ENCODE measurements around the gene MBD2.
"Not testable (repeated sequence)": the region's sequence is repeated elsewhere in the genome, so short reads cannot be mapped to it uniquely, and the experiment has no call there.

The MBD2 gene

DNA sequence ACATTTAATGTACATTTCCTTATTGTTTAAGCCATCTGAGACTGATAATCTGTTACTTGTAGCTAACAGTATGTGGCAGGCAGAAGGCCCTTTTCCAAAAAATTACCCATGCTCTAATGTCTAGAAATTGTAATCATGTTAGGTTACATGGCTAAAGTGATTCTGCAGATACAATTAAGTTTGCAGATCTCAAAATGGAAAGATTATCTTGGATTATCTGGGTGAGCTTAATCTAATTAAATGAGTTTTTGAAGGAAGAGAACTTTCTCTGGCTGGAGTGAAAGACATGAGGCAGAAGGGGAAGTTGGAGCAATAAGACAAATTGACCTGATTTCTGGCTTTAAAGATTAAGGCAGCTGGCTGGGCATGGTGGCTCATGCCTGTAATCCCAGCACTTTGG lies 76.3 kb downstream of the MBD2 start:
- no peak for DNase-seq

DNA sequence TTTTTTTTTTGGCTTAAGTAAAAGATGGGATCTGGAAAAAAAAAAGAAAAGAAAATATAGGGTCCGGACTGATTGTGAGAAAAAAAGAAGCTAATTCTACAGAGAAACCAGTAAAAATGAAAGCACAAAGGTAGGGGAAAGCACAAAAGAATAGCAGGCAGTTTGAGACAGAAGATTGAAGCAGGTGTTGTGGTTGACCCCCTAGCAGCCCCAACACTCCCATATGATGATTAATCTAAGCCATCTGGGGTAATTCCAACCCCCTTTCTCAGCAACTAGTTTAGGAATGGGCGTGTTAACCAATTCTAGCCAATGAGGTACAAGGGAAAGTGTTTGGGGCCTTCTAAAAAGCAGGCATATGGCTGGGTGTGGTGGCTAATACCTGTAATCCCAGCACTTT lies 77.0 kb downstream of the MBD2 start:
- no peak for DNase-seq

DNA sequence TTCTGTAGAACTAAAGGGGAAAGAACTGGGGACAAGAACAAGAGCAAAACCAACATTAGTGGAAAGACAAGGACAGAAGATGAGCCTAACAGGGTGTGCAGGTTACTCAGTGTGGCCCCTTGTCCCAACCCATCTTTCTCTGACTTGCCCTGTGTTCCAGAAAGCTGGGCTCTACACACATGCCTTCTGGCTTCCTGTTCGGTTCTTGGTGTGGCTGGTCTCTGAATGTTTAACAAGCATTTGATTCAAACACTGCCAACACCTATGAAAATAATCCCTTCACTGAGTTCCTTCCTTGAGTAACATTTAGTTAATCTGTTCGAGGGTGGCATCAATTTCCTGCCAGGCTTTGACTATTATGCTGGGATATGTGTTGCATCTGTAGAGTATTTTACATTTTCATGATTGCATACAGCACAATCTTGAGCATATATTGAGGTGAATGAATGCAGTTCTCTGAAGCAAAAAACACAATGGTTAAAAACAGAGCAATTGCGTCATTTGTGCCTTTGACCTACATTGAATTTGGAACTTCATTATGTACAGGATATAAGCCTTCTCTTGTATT lies 83.3 kb downstream of the MBD2 start:
- no peak for DNase-seq

DNA sequence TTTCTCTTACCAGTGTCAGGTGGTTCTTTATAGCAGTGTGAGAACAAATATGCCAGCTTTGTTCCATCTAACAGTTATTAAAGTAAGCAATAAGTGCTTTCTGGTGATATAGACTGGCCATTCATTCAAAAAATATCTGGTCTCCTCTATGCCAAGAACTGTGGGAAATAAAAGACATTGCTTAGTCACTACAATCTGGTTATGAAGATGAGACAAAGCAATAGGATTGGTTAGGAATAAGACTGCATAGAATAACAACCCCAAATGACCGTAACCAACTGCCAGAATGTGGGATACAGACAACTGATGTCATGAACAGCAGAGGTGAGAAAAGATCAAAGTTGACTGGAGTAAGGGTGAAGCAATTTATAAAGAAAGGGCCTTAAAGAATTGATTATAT lies 83.8 kb downstream of the MBD2 start:
- DNase-seq = no peak

DNA sequence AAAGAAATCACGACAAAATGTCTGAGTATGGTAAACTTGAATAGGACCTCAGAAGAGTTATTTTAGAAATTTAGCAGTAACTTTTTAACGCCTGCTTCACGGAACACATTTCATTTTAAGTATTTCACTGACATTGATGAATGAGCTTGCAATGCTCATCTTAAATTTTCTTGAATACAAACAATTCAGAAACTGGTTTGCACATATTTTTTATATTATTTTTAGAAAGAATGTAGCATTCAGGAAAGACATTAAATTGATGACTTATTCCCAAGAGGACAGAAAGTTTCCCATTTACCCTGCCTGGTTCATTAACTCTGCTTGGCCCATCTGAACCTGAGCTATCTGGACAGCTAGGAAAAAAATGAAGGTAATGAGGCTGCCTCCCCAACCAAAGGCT lies 89.3 kb downstream of the MBD2 start:
- DNase-seq = no peak

DNA sequence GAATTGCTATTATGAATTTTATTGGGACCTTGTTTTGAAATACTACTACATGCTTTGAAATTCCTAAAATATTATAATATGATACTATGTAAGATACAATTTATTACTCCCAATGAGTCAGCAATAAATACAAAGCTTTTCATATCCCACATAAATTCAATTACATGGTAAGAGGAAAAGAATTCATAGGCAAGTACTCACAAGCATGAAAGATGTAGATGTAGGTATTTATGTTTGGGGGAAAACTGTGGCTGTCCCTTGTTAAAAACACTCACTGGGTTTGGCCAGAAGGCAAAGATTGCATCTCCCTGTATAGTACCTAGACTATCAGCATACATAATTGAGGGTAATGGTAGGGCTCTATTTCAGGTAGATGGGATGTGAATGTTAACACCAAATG lies 90.4 kb downstream of the MBD2 start:
- DNase-seq = no peak

DNA sequence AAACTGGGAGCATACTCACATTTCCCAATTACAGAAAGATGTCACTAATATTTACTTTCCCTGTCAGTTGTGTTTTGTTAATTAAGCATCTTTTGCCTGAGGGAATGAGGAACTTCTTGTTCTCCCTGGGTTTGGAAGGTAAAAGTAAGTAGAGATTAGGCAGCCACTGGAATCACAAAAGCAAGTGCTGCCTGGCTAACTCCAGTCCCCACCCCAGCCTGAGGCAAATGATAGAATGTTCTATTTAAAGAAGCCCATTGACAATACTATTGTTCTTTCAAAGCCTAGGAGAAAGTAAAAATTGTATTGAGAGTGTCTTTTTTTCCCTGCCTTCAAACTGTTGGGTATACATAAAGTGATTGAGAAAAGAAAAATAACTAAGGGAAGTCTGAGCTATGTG lies 93.8 kb downstream of the MBD2 start:
- no peak for DNase-seq

DNA sequence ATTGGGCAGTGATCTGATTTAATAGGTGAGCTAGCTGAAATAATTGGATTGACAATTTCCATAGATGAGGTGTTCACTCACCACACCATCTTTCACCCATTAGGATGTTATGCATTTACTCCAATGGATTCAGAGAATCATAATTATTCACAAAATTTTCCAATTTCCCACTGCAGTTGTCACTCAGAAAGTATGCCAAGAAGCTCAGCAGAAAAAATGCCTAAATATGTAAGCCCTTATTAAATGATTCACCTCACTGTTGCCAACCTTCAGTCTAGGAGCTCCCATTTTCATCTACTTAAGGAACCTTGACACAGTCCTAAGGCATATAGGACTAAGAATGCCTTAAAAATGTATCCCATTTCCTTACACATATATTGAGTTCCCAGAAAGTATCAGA lies 94.3 kb downstream of the MBD2 start:
- DNase-seq = no peak

DNA sequence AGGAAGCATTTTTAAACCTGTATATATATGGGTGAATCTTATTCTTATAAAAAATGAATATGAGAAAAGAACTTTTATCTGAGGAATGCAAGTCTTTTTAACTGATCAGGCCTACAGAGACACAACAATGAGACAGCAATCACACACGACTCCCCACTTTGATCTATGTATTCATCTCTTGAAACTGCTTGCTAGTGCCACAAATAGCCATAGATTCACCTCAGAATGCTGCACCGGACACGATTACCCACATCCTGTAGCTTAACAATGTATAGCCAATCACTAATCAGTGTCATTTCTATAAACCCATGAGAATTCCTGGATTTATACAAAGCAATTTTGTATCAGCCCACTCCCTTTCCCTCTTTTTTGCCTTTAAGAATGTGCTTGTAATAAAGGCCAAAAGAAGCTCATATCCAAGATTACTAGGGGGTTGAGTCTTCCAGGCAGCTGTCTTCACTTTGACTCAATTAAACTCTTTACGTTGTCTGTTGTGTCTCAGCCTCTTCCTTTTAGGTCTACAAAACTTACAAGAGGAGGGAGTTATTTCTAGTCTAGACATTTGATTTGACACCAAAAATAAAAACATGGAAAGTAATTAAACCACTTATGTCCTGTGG lies 94.9 kb downstream of the MBD2 start:
- no peak for DNase-seq

DNA sequence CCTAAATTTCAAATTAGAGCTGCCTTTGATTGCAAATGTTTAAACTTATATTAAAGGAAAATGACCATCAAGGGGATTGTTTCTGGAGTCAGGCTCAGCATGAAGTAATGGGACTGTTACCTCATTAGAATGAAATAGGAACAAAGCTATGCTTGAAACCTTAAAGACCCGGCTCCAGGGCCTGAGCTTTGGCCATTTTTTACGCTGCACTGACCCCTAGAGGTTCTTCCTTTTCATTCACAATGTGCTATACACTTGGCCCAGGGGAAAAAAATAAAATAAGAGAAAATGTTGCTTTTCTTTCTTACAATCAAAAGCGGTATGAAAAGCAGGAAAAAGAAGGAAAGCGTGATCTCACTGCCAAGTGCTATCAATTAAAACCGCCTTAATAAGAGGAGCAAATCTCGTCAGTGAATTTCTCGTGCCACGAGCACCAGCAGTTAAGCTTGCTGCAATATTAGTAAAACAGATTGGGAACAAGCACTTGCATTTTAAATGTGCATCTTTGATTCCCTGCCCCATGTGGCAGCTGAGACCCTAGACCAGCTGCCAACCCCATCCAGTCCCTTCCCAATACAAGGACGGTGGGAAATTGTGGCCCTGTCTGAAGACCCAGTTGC lies 96.6 kb downstream of the MBD2 start:
- no peak for DNase-seq

DNA sequence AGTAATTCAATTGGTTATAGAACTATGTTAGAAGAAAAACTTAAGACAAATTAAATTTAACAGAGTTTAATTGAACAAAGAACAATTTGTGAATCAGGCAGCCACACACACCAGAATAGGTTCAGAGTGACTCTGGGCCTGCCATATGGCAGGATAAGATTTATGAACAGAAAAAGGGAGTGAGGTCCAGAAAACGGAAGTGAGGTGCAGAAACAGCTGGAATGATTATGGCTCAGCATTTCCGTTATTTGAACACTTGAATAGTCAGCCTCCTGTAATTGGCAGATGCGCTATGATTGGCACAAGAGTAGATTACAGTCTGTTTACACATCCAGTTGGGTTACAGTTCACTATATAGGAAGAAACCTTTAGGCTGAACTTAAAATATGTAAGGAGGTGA lies 99.0 kb downstream of the MBD2 start:
- no peak for DNase-seq

DNA sequence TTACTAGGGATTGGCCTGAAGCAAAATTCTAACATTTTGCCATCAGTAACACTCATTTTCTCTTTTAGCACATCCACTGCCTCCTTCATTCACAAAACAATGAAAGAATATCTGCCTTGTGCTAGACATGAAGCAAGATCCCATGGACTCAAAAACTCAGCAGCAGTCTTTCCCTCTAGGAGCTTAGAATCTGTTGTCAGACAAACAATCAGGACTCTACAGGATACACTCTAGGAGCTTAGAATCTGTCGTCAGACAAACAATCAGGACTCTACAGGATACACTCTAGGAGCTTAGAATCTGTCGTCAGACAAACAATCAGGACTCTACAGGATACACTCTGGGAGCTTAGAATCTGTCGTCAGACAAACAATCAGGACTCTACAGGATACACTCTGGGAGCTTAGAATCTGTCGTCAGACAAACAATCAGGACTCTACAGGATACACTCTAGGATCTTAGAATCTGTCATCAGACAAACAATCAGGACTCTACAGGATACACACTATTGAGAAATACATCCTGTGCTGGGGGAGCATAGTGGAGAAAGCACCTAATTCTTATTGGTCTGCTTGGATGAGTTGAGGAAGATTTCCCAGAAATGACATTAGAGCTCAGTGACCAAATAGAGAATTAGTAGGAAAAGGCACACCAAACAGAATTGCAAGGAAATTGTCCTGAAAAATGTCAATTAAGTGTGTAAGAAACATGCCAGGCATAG lies 100.6 kb downstream of the MBD2 start:
- DNase-seq = not testable (repeated sequence)

DNA sequence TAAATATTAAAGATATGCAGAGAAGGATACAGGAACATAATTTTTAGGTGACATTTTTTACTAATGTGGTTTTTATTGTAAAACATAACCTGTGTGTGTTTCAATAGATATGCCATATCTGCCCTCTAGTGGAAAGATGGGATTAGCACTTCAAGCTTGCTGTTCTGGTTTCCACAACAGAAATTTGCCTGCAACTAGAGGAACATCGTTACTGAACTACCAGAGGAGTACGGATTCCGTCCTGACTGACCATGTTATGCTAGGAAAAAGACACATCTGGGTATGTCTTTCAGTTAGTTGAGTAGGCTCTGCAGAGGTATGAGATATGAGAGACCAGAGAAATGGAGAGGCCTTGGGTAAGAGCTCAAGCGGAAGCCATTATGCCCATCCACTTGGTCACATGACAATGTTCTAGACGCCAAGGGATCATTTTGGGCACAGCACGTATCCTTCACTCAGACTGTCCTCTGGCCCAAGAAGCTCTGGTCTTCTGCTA lies 104.9 kb downstream of the MBD2 start:
- DNase-seq = no peak

DNA sequence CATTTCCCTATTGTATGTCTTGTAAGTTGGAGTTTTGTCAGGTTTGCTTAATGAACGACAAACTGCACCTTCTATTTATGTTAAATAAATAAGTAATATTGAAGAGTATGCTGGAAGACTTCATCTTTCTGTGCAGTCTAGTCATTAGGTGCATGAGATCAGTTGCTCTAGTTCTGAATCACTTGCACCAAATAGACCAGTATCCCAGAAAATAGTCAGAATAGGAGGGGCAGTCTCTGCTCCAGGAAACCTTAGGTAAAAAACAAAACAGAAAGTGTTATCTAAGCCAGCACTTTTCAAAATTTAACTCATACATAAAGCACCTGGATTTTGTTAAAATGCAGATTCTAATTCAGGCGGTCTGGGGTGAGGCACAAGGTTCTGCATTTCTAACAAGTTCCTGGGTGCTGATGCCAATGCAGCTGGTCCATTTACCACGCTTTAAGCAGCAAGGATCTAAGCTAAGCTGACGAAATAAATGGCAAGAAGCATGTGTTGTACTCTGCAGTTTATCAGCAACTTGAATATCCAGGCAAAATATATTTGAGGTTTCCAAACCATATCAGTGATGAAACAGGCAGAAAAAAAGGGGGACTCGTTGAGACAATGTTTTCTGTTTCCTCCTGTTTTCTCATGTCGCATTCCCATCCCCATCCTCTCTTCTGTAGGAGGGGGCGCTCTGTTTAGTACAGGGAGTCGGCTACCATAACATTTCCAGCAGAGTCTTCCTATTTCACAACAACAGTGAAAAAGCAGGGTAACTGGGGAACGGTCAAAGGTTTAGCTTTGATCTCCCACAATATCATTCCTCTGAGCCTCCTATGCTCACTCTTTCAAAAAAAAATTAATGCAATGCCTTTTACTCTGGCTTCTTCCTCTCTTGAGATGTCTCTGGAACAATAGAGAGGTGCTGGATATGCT lies 106.4 kb downstream of the MBD2 start:
- DNase-seq = no peak

DNA sequence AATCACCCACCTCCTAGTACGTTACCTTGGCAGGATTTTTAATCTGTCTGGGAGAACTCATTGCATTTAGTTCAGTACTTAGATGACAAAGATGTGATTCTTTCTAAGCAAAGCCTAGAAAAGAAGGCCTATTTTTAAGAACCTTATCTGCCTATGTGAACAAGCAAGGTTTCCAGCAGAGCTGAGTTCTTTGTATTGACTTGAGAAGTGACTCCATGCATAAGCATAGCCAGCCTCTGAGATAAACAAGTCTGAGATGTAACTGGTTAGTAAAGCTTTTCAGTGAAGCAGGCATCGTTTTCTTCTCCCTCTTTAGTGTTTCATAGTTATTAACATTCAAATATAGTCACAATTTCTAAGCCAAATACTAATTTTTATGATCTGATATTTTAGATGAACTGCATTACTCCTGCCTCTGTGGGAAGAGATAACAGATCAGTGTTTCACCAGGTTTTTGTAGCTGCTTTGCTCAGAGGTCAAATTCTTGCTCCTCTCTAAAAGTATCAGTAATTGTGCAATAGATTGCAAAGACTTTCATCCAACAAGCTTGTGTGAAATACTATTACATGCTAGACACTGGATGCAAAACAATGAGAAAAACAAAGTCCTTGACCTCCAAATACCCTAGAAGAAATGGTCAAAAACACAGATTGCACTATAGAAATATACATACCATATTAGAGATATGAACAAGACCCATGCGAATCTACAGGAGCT lies 107.8 kb downstream of the MBD2 start:
- DNase-seq = no peak

DNA sequence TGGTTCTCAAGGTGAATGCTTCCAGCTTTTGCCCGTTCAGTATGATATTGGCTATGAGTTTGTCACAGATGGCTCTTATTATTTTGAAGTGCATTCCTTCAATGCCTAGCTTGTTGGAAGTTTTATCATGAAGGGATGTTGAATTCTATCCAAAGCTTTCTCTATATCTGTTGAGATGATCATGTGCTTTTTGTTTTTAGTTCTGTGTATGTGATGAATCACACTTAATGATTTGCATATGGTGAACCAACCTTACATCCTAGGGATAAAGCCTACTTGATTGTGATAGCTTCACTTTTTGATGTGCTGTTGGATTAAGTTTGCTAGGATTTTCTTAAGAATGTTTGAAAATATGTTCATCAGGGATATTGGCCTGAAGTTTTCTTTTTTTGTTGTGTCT lies 112.1 kb downstream of the MBD2 start:
- DNase-seq = no peak

DNA sequence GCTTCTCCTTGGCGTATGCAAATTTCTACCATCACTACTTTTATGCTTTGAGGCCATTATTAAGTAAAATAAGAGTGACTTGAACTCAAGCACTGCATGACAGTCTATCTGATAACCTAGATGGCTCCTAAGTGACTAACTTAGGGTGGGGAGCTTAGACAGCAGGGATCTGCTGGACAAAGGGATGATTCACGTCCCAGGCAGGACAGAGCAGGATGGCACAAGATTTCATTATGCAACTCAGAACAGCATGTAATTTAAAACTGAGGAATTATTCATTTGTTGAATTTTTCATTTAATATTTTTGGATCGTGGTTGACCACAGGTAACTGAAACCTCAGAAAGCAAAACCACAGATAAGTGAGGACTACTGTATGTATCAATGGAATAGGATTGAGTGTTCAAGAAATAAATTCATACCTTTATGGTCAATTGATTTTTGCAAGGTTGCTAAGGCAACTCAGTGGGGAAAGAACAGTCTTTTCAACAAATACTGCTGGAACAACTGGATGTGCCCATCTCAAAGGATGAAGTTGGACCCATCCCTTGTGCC lies 115.3 kb downstream of the MBD2 start:
- DNase-seq = no peak

DNA sequence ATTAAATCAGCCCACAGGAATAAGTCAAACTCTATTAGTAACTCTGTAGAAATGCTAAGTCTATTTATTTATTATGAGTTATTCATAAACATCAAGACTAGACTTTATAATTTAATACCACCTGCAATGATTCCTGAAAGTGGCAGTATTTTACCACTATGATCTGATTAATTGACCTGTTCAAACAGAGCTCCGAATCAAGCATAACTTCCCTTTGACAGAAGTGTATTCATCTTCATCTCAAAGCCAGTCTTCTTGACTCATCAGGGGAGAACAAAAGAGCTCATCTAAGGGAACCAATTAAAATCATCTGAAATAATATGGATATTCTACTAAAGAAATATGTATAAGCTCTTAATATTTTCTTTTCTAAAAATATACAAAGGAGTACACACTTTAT lies 122.3 kb downstream of the MBD2 start:
- DNase-seq = no peak
